ENCODE data around the gene RNPEP.
"Not testable (repeated sequence)": the region's sequence is repeated elsewhere in the genome, so short reads cannot be mapped to it uniquely, and the experiment has no call there.

RNPEP gene

GRCh38 chr1:201982623-201983379 lies at the start of gene RNPEP:
Gene RNPEP, plus strand, starts transcription at chr1:201982648. Its CDS starts 19 bp downstream, at chr1:201982667.
- DNase-seq: peak; percentile 91

GRCh38 chr1:201933840-201934430 lies 48.5 kb upstream of the RNPEP start:
- peak; percentile 58 for DNase-seq

- no peak for DNase-seq
Observed at GRCh38 chr1:201937624-201938213, 44.7 kb upstream of the RNPEP start.

GRCh38 chr1:201938440-201939035 lies 43.9 kb upstream of the RNPEP start:
- no peak for DNase-seq

- DNase-seq: no peak
Observed at GRCh38 chr1:201939148-201939547, 43.3 kb upstream of the RNPEP start.

GRCh38 chr1:201939574-201939973 lies 42.9 kb upstream of the RNPEP start:
- no peak for DNase-seq

- DNase-seq: not testable (repeated sequence)
Observed at GRCh38 chr1:201940316-201940715, 42.1 kb upstream of the RNPEP start.

GRCh38 chr1:201941420-201942128 lies 40.9 kb upstream of the RNPEP start:
- DNase-seq: peak; percentile 64

- DNase-seq: no peak
Observed at GRCh38 chr1:201942129-201942495, 40.3 kb upstream of the RNPEP start.

- no peak for DNase-seq
Observed at GRCh38 chr1:201944002-201944401, 38.4 kb upstream of the RNPEP start.

- DNase-seq: no peak
Observed at GRCh38 chr1:201944639-201945038, 37.8 kb upstream of the RNPEP start.

- DNase-seq: no peak
Observed at GRCh38 chr1:201945157-201945556, 37.3 kb upstream of the RNPEP start.

- DNase-seq: peak; percentile 36
Observed at GRCh38 chr1:201945863-201946223, 36.6 kb upstream of the RNPEP start.

- DNase-seq: peak; percentile 84
Observed at GRCh38 chr1:201946224-201946908, 36.1 kb upstream of the RNPEP start, which contains the start of gene LMOD1. Gene LMOD1, minus strand, starts transcription at chr1:201946548. Its CDS starts 208 bp downstream, at chr1:201946340.

- DNase-seq: no peak
Observed at GRCh38 chr1:201947697-201948008, 34.8 kb upstream of the RNPEP start.

GRCh38 chr1:201949491-201949890 lies 33.0 kb upstream of the RNPEP start:
- DNase-seq: no peak

- peak; percentile 51 for DNase-seq
Observed at GRCh38 chr1:201954263-201955008, 28.0 kb upstream of the RNPEP start.

GRCh38 chr1:201955009-201955728 lies 27.3 kb upstream of the RNPEP start, which contains the start of gene TIMM17A:
Gene TIMM17A, plus strand, starts transcription at chr1:201955503. Its CDS starts 24 bp downstream, at chr1:201955527.
- peak; percentile 100 for DNase-seq

GRCh38 chr1:201955729-201956143 lies 26.7 kb upstream of the RNPEP start:
- no peak for DNase-seq

- no peak for DNase-seq
Observed at GRCh38 chr1:201958348-201958747, 24.1 kb upstream of the RNPEP start.

GRCh38 chr1:201962382-201962781 lies 20.1 kb upstream of the RNPEP start:
- DNase-seq: not testable (repeated sequence)

Measured in DMS53 (cell line).